Smooth muscle cell (in vitro differentiated cells): ENCODE results near the gene WDR72. TPM values are rescaled to one million over a fixed set of nuclear protein-coding genes. Genes with fewer than 3 reads are reported as not detected.

Experiments used
- DNase-seq: peaks from one replicate; lab custom pipeline; 2025; ENCODE audit not compliant: unreplicated experiment; lab: John Stamatoyannopoulos, UW
- H2AFZ ChIP-seq: fragments of 200-600 bp; sonication (generic); 2 replicates; pipeline ENCODE4 v1.6.0; 2016; ENCODE audit warnings: antibody characterized with exemption, low read depth, mild to moderate bottlenecking
- H3F3A ChIP-seq: fragments of 200-600 bp; sonication (generic); 2 replicates; pipeline ENCODE4 v1.6.0; 2017; ENCODE audit warnings: antibody characterized with exemption, low read depth
- H3K27ac ChIP-seq: fragments of 200-600 bp; sonication (generic); 2 replicates; pipeline ENCODE4 v1.5.1; 2016; ENCODE audit warnings: low read depth, mild to moderate bottlenecking
- H3K27me3 ChIP-seq: fragments of 200-600 bp; sonication (generic); 2 replicates; pipeline ENCODE4 v1.6.1; 2016; ENCODE audit warnings: low read depth, mild to moderate bottlenecking
- H3K36me3 ChIP-seq: fragments of 200-600 bp; sonication (generic); 2 replicates; pipeline ENCODE4 v1.5.1; 2016; ENCODE audit warnings: low read depth
- H3K4me1 ChIP-seq: fragments of 200-600 bp; sonication (generic); 2 replicates; pipeline ENCODE4 v1.5.1; 2016; ENCODE audit warnings: low read depth
- H3K4me2 ChIP-seq: fragments of 200-600 bp; sonication (generic); 2 replicates; pipeline ENCODE4 v1.6.0; 2016; ENCODE audit warnings: mild to moderate bottlenecking
- H3K4me3 ChIP-seq: fragments of 200-600 bp; sonication (generic); 2 replicates; pipeline ENCODE4 v1.5.1; 2016; ENCODE audit warnings: mild to moderate bottlenecking
- H3K79me2 ChIP-seq: fragments of 200-600 bp; sonication (generic); 2 replicates; pipeline ENCODE4 v1.6.0; 2016; ENCODE audit warnings: low read depth, mild to moderate bottlenecking
- H3K9ac ChIP-seq: fragments of 200-600 bp; sonication (generic); 2 replicates; pipeline ENCODE4 v1.6.0; 2016; ENCODE audit warnings: low read depth
- H3K9me3 ChIP-seq: fragments of 200-600 bp; sonication (generic); replicated peaks from 2 replicates; pipeline ENCODE4 v1.5.1; 2016; ENCODE audit warnings: low read depth
- H4K20me1 ChIP-seq: fragments of 200-600 bp; sonication (generic); 2 replicates; pipeline ENCODE4 v1.6.0; 2016; ENCODE audit warnings: low read depth
- WGBS: methylation state at CpG from one replicate; pipeline ENCODE4 v1.1.7; 2016; ENCODE audit warnings: low lambda C conversion rate; 5-methylcytosine and 5-hydroxymethylcytosine counted together
- polyA plus RNA-seq: library from polyadenylated mRNA; unstranded; fragments of >200 nt; fragmentation: Nextera tagmentation; extraction: Ambion mirVana; gene quantifications from 2 replicates; pipeline ENCODE4 v1.2.1, GENCODE V29; 2016
- total RNA-seq: library from RNA; depleted of rRNA; stranded (reverse); fragments of >200 nt; gene quantifications from 2 replicates; pipeline ENCODE4 v1.2.3, GENCODE V29; 2014
- TF ChIP-seq, protein P1 (sequence below): fragments of 200-600 bp; sonication (generic); IDR thresholded peaks from 2 replicates; pipeline ENCODE4 v1.5.1; 2017; ENCODE audit warnings: borderline replicate concordance, mild to moderate bottlenecking, antibody characterized with exemption; ENCODE audit not compliant: insufficient read depth, poor library complexity, severe bottlenecking

Gene WDR72
- total and polyA plus RNA-seq, 2 experiments from 2014 or later, result 1.3 to 3.3 TPM

DNA sequence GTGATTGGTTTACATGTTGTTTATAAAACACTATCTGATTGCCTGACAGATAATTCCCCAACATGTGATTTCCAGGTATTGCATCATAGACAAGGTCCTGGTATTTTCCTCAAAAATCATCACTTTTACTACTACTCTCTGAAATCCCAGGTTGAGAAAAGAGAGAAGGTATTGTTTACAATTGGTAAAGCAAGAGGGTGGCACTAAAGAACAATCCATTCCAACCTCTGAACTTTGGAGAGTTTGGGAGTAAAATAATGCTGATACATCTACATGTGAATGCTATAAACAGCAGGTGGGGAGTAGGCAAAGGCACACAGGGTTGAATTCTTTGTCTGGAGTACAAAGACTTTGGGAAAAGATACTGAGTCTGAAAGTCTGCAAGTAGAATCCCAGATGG is 134.2 kb downstream of the WDR72 start:
- Histone ChIP-seq H3K9me3 (no peaks in the 10 kb centered on the region), H3K4me3 (no peak overlapping the region), H3K79me2 (no peaks in the 10 kb centered on the region), H3K4me2 (no peak overlapping the region), H3K4me1 (peaks cover 23% of the 10 kb centered on the region), H2AFZ (no peak overlapping the region), H3F3A (no peaks in the 10 kb centered on the region), H3K36me3 (no peaks in the 10 kb centered on the region), H3K9ac (no peak overlapping the region), H4K20me1 (no peaks in the 10 kb centered on the region), H3K27ac (no peak overlapping the region), H3K27me3 (no peaks in the 10 kb centered on the region)
- no peak for DNase-seq
- TF ChIP-seq, protein P1, sequence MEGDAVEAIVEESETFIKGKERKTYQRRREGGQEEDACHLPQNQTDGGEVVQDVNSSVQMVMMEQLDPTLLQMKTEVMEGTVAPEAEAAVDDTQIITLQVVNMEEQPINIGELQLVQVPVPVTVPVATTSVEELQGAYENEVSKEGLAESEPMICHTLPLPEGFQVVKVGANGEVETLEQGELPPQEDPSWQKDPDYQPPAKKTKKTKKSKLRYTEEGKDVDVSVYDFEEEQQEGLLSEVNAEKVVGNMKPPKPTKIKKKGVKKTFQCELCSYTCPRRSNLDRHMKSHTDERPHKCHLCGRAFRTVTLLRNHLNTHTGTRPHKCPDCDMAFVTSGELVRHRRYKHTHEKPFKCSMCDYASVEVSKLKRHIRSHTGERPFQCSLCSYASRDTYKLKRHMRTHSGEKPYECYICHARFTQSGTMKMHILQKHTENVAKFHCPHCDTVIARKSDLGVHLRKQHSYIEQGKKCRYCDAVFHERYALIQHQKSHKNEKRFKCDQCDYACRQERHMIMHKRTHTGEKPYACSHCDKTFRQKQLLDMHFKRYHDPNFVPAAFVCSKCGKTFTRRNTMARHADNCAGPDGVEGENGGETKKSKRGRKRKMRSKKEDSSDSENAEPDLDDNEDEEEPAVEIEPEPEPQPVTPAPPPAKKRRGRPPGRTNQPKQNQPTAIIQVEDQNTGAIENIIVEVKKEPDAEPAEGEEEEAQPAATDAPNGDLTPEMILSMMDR, result no peak

DNA sequence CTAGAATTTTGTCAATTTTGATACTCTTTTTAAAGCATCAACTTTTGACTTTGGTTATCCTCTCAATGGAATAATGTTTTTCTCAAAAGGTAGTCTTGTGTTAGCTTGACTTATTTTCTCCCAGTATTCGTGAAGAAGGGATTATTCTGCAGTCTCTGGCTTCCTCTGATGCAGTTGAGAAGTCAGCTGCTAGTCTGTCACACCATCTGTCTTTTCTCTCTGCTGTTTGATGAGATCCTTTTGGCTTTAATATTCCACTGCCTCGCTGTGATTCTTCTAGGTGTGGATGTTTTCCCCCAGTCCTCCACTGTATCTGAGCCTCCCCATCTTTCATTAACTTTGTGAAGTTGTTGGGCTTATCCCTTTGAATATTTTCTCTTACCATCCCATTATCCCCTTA is 141.0 kb downstream of the WDR72 start:
- WGBS, result 50% methylated on average over 2 of the region's 2 CpGs
- no peak for DNase-seq

DNA sequence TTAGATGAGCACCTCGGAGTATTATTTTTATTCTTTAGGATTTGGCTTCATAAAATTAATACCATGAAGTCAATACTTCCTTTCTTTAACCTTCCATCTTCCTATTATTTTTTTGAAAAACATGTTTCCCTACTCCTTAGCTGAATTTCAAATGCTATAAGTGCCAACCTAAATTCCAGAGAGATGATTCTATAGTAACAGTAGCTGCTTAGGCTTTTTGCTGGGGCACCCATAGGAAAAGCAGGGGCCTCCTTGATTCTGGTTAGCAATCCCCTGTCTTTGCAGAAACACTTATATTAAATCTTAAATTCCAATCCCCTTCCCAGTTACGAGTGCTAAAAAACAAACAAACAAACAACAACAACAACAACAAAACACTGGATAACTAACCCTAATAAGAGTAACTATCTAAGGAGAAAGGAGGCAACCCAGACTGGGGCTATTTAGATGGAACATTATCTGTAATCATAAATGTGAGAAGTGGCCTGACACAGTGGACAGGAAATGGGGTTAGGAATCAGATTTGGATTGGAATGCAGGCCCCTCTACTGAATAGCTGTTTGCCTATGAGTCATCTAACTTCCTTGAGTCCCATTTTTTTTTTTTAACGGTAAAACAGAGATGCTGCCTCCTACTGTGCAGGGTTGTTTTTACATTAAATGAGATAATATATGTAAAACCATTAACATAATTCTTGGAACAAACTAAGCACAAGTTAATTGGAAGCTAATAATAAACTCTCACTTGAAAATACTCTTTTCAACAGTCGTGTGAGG is 148.1 kb downstream of the WDR72 start:
- Histone ChIP-seq H3F3A (peaks cover 5% of the 10 kb centered on the region), H2AFZ (peak overlapping the region; percentile 39), H3K9ac (no peak overlapping the region), H3K4me1 (no peaks in the 10 kb centered on the region), H3K27ac (peak overlapping the region; percentile 70), H4K20me1 (no peaks in the 10 kb centered on the region), H3K79me2 (no peaks in the 10 kb centered on the region), H3K9me3 (no peaks in the 10 kb centered on the region), H3K4me3 (no peak overlapping the region), H3K27me3 (no peaks in the 10 kb centered on the region), H3K4me2 (peak overlapping the region; percentile 74), H3K36me3 (no peaks in the 10 kb centered on the region)
- no peak for DNase-seq
- WGBS, result 51% methylated on average over 4 of the region's 4 CpGs
- TF ChIP-seq, protein P1, result peak; percentile 23

More for the DNA sequence above, 141.0 kb downstream of the WDR72 start:
- no peak overlapping the region for H3K9ac ChIP-seq
- H4K20me1 ChIP-seq, result no peaks in the 10 kb centered on the region
- H3K36me3 ChIP-seq, result no peaks in the 10 kb centered on the region
- H3K4me3 ChIP-seq, result no peak overlapping the region
- no peak overlapping the region for H3K27ac ChIP-seq
- H3K79me2 ChIP-seq, result no peaks in the 10 kb centered on the region
- no peaks in the 10 kb centered on the region for H3F3A ChIP-seq
- no peaks in the 10 kb centered on the region for H3K9me3 ChIP-seq
- H3K27me3 ChIP-seq, result no peaks in the 10 kb centered on the region
- H3K4me2 ChIP-seq, result no peak overlapping the region
- TF ChIP-seq, protein P1, result no peak
- no peaks in the 10 kb centered on the region for H3K4me1 ChIP-seq
- peak overlapping the region; percentile 47 for H2AFZ ChIP-seq

DNA sequence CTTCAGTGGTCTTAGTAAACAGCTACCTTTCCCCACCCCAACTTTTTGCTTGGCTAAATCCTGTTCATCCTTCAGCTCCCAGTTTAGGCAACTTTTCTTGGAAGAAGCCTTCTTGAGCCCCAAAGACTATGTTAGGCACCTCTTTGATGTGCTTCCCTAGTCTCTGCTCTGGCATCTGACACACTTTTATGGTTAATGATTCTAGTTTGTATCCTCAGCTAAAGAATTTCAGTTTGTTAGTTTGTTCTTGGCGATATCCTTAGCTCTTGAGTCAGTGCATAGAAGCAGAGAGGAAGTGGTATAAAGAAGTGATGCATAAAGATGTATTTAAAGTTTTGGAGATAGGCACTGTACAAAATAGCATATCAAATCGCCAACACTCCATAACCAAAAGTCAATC is 168.4 kb downstream of the WDR72 start:
- Histone ChIP-seq H3K36me3 (no peaks in the 10 kb centered on the region), H3K79me2 (no peaks in the 10 kb centered on the region), H3K9ac (no peak overlapping the region), H3K4me3 (no peak overlapping the region), H2AFZ (no peak overlapping the region), H3K9me3 (no peaks in the 10 kb centered on the region), H3K27me3 (no peaks in the 10 kb centered on the region), H4K20me1 (no peaks in the 10 kb centered on the region), H3K4me2 (no peak overlapping the region), H3K27ac (no peak overlapping the region), H3F3A (no peaks in the 10 kb centered on the region), H3K4me1 (no peaks in the 10 kb centered on the region)
- no peak for DNase-seq
- 96% methylated on average over 2 of the region's 2 CpGs for WGBS
- TF ChIP-seq, protein P1, result no peak
